DMS53 treated with DMSO at 0.1 percent for 48 hours (cell line): ENCODE data around the gene ZPBP2.
"Not testable (repeated sequence)": the region's sequence is repeated elsewhere in the genome, so short reads cannot be mapped to it uniquely, and the experiment has no call there.

Source experiments
- DNase-seq: peaks from one replicate; lab custom pipeline; 2025; ENCODE audit not compliant: unreplicated experiment; lab: John Stamatoyannopoulos, UW

Gene ZPBP2

DNA sequence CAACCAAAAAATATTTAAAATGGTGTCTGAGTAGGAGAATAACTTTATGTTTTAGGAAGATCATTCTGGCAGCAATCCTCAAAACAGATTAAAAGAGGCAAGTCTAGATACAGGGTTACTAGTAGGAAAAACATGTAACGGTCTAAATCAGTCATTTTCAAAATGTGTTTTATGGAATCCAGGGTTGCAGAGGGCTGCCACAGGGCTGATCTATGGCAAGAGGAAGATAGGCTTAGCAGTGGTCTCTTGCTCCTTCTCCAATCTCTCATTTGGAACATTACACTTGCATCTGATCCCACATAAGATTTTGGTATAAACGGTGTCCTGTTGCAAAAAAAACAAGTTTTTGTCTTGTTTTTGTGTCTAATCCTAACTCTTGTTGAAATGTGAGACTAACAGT lies 13.1 kb upstream of the ZPBP2 start:
- no peak for DNase-seq

DNA sequence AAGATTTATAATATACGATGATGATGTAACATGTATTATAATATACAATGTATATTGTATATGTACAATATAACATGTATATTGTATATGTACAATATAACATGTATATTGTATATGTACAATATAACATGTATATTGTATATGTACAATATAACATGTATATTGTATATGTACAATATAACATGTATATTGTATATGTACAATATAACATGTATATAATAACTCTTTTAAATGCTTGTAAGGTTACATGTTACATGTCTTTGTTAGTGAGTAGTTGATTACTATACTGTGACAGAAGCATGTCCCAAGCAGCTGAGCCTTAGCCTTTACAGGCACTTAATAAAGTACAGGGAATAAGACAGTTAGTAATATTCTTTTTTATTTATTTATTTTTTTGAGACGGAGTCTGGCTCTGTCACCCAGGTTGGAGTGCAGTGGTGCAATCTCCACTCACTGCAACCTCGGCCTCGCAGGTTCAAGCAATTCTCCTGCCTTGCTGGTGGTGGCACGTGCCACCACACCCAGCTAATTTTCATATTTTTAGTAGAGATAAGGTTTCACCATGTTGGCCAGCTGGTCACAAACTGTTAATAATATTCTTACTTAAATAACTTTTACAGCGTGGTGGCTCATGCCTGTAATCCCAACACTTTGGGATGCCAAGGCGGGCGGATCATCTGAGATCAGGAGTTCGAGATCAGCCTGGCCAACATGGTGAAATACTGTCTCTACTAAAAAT lies 11.9 kb upstream of the ZPBP2 start:
- DNase-seq: not testable (repeated sequence)

DNA sequence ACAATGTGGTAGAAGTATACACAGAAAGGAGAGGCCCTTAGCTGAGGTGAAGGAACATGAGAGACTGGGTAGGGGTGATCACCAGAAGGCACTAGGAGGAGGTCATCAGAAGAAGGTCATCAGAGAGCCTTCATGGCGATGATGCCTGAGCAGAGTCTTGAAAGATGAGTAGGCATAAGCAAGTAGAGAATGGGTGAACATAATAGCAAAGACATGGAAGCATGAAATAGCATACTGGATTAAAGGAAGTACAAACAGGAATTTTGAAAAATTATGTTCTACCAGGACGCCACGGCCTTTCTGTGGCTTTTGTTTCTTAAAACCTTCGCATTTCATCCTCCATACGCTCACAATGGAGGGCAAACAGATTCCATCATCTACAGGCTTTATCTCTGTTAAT lies 6.8 kb upstream of the ZPBP2 start:
- DNase-seq: no peak

DNA sequence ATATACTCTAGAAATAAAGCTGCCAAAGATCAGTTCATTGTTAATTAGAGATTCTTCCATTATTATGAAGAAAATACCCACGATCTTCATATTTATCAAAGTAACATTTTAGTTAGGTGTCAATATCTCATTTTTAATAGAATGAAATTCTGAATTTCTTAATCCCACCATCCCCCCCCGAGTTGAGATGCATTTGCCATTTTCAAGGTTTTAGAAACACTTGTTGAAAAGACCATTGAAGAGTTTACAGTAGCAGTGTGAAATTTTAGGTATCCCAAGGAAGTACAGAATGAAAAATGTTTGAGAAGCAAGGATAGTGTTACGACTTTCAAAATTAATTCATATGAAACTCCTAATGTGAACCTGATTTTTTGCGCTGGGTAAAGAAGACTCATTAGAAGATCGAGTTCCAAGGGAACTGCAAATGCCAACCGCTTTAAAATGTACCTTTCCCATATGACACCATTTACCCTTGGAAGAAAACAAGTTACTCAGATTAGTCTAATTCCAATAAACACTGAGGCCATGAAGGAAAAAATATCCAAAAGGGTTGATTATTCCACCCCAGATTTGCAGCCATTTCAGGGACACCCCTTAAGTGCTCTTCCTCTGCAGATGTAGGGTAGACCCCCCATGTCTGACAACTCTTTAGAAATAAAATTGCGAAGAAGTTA lies 4.6 kb upstream of the ZPBP2 start:
- DNase-seq: no peak

DNA sequence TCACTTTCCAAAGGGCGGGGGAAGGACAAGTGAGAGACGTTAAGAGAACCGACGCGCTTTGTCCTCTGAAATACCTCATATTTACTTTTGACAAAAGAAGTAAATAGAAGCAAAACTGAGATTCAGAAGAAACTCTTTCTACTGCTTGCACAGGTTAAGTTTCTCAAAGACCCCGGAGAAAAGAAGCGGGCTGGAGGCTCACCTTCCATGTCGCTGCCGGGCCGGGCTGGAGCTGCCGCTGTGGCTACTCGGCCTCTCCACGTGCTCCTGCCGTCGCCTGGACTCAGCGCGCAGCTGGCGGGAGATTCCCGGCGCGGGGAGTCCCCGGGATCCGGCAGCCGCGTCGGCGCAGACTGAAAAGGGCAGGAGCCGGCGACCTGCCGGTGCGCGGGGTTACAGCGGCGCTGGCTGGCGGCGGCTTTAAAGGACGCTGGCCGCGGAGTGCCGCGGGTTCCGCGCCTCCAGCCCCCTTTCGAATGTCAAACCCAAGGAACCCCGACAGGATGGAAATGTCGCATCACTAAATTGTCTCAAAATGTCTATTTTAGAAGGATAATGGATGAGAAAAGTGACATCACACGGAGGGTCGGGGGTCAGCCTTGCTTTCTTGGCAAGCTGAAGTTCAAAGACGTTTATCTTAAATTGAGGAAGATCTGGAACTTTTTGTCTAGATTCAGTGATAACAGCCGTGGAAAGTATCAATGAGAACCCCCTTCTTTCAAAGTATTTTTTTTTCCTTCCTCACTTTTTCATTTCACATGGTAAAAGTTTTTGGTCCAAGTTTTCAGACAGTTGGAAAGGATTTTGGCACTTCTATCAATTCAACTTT lies 3.9 kb upstream of the ZPBP2 start, which contains the start of gene IKZF3:
Gene IKZF3 (minus strand): TSS at position 395 of the 829 bp plus-strand sequence. CDS start 186 bp downstream, at position 209.
- DNase-seq: peak; percentile 37

DNA sequence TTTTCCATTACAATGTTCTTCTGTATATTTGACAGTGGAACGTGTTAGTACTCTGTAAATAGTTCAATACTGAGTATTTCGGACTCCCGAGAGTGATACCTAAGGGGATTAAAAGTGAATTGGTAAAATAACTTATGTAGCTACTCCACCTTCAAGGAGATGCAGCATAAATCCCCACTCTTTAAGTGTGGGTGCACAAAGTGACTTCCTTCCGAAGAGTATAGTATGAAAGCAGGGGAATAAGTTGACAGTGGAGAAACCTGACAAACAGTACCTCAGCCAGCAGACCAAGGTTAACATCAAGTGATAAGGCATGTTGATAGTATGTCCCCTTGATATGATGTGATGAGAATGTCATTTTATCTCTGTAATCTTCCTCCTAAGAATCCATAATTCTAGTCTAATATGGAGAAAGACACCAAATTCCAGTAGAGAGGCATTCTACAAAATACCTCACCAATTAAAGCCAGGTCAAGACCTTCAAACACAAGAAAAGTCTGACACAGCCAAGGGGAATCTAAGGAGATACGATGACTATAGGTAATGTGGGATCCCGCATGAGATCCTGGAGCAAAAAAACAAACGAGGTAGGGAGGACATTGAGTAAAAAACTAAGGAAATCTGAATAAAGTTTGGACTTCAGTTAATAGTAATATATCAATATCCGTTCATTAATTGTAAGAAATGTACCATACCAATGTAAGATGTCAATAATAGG lies 1.8 kb upstream of the ZPBP2 start:
- no peak for DNase-seq

DNA sequence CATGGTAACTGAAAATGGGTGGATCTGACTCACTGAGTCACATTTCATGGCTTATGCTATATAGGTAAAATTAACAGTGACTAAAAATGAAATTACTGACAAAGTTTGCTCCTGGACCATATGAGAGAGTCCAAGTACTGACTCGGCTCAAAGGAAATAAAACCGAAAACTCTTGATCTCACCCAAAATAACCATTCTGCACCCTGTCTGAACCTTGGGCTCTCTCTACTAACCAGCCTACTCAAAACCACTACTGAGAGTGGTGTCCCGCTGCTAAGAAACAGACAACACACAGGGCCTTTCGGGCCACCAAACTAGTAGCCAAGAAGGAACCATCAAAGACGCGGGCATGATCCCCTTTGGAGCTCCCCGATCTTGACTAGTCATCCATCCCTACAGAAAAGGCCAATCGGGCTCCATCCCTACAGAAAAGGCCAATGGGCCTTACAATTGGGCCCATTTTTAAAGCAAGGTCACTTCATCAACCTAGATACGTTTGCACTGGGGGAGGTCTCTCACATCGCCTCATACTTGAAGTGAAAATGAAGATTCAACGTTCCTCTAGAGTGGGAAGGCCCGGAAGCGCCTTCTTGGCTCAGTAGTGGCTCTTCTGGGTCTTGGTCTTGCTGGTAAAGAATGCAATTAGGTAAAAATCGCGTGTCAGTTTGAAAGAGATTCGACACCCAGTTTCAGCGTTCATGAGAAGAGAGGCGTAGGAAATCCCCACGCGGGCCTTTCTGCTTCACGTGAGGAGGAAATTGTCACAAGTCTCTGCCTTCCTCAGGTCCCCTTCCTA lies 720 bp upstream of the ZPBP2 start:
- DNase-seq: no peak

DNA sequence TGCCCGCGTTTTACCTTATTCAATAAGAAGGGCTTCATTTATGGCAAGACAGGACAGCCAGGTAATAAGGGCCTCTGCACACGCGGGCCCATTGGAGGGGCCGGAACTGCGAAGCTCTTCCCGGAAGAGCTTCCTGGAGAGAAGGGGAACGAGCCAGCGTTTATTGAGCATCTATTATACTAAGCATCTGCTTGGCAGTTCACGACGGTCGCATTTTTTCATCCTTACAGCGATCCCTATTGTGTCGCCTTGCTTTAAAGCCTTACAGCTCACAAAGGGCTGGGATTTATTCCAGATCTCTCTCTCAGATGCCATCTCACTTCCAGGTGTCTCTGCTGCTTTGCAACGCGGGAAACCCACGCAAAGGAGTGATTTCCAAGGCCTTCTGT lies 546 bp downstream of the ZPBP2 start:
- DNase-seq: no peak

DNA sequence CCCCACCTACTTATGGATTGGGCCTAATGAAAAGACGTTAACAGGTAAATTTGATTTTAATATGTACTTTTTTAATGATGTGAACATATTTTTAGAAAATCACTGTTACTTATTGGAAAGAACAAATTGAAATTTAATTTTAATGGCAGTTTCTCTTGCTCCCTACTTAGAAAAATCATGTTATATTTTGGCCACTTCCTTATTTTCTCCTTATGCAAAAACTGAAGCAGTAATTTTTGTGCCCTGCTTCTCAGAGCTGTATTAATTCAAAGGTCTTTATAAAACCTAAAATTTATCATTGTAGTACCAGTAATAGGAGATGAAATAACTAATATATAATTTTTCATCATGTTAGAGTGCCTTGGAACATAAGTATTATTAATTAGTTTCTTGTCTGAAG lies 2.8 kb downstream of the ZPBP2 start:
- DNase-seq: no peak

DNA sequence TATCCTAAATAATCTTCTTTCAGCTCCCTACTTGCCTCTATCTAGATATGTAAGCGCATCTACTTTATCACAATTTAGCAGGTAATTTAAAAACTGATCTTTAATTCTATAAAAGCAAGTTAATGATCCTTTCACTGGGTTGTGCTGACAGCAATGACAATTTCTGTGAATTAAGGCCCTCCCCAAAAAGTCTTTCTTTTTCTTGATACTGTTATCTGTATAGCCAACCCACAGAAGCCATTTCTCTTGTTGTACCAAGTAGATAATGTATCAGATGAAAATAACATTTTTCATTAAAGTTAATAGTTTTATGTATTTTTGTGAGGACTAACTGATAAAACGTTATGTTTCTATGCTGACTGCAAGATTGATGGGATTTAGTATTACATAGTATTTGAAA lies 3.8 kb downstream of the ZPBP2 start:
- no peak for DNase-seq

DNA sequence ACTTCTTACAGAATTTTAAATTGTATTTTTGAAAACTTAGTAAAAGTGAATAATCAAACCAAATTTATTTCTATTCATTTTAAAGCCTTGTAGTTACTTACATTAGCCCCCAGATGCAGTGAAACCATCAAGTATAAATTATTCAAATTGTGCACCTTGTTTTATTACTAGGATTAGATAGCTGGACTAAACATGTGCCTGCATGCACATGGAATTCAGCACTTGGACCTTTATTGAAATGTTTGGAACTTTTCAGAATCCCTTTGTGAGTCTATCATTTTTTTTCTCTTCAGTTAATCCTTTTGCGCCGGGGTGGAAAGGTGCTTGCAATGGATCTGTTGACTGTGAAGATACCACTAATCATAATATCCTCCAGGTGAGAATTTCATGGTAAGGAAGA lies 4.7 kb downstream of the ZPBP2 start:
- DNase-seq: no peak

DNA sequence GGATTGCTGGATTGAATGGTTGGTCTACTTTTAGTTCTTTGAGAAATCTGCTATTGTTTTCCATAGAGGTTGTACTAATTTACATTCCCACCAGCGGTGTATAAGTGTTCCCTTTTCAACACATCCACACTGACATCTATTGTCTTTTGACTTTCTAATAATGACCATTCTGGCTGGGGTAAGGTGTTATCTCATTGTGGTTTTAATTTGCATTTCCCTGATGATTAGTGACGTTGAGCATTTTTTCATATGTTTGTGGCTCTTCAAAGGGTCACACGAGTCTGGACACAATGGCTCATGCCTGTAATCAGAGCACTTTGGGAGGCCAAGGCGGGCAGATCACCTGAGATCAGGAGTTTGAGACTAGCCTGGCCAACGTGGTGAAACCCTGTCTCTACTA lies 18.1 kb downstream of the ZPBP2 start:
- not testable (repeated sequence) for DNase-seq

DNA sequence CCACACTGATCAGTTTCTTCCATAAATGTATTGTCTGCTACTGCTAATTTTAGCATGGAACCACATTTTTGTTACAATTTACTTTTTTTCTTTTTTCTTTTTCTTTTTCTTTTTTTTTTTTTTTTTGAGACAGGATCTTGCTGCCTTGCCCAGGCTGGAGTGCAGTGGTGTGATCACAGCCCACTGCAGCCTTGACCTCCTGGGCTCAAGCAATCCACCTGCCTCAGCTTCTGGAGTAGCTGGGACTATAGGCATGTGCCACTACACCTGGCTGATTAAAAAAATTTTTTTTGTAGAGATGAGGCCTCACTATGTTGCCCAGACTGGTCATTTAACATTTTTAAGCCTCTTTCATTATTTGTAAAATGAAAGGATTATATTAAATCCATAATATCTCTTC lies 19.1 kb downstream of the ZPBP2 start:
- DNase-seq: no peak

DNA sequence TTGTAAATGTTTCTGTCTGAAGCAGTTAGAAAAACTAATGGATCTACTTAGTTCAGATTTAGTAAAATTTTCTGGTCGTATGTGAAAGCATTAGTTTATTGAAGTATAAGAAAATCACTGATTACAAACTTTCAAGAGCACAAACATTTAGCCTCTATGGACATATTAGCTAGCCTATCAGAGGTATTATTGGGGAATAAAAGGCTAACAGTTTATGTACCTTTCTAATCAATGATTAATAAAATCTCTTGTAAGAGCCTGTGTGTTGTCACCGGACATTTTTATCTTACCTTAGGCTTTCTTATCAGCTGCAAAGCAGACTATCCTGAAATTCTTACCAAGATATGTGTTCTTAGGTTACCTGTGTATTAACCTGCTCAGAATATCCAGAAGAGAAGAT lies 21.2 kb downstream of the ZPBP2 start:
- DNase-seq: no peak

DNA sequence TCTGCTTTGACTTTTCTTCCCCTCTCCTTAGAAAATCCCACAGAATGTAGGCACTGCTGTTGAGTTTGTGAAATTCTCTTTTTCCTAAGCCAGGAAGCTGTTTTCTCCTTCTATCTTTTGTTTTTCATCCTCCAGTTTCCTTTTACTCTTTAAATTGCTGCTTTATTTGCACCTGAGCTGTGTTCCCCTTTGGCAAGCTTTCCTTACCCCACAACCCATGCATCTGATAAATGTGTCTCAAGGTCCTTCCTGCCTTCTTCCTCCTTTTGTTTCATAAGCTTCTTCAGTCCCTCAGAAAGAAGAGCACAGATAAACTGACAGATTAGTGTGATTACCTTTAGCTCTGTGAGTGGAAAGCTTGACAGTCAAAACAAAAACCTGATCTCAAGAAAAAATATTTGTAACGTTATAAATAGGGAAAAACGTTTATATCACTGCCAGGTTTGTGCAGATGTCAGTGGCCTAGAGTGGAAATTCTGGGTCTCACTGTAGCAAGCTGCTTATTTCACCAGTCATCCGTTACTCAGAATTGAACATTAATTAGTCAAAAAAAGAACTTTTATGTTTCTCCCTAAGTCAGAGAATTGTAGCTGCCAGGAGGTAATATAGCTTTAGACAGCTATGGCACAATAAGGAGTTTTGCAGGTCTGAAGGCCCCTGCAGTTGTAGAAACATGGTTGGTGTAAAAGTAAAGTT lies 26.8 kb downstream of the ZPBP2 start:
- no peak for DNase-seq

DNA sequence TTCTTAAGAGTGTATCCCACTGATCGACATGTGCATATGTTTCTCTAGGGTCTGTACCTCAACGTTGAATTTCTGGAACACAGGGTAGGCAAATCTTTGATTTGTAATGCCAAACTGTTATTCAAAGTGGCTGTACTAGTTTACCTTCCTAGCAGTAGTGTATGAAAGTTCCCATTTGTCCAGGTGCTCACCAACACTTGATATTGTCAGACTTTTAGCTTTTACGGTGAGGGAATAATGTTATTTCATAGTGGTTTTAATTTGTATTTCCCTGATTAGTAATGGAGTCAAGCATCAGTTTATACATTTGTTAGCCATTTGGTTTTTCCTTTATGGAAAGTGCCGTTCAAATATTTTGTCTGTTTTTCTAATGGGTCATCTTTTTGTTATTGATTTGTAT lies 30.1 kb downstream of the ZPBP2 start:
- no peak for DNase-seq

DNA sequence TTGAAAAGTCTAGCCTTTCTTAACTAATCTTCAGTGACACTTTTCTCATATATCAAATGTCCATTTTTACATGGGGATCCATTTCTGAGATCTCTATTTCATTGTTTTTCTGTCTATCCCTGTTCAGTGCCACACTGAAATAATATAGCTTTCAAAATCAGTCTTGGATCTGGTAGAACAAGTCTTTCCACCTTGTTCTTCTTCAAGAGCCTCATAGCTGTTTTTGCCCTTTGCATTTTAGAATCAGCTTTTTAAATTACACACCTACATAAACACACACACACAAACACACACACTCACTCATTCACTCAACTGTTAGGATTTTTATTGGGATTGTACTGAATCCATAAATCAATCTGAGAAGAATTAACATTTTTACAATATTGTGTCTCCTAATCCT lies 31.2 kb downstream of the ZPBP2 start:
- peak; percentile 23 for DNase-seq

DNA sequence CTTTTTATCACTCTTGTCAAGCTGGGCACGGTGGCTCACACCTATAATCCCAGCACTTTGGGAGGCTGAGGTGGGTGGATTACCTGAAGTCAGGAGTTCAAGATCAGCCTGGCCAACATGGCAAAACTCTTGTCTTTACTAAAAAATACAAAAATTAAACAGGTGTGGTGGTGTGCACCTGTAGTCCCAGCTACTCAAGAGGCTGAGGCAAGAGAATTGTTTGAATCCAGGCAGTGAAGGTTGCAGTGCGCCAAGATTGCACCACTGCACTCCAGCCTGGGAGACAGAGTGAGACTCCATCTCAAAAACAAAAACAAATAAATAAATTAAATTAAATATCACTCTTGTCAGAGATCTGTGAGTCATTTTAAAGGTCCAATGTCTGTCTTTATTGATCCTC lies 34.0 kb downstream of the ZPBP2 start:
- not testable (repeated sequence) for DNase-seq

DNA sequence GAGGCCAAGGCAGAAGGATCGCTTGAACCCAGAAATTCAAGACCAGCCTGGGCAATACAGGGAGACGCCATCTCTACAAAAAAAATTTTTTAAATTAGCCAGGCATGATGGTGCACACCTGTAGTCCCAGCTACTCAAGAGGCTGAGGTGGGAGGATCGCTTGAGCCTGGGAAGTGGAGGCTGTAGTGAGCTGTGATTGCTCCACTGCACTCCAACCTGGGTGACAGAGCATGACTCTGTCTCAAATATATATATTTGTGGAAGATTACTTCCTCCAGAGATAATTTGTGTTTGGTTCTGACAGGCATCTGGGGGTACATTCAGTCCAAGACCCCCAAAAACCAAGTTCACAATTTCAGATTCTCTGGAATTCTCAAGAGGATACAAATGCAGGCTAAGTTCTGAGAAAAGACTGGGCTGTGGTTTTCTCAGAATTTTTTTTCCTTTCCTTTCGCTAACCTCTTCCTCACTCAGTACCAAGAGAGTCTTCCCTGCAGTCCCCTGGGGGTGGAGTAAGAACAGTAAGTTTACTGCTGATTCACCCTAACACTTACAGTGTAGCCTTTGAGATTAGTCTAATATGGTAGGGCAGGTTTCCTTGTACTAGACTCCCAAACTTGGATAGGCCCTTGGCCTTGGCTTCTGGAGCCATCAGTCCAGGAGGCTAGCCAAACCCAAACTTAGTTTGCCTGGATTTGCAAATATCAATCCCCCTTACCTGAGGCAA lies 35.3 kb downstream of the ZPBP2 start:
- no peak for DNase-seq
